Stimulated activated naive CD8-positive, alpha-beta T cell treated with anti-CD3 and anti-CD28 coated beads, Interleukin-15, Interleukin-2, amounts not matched to agents 100 U/mL and 50 U/mL, for 24 hours (primary cell): Measurements from ENCODE around the gene ATXN10.
A peak's percentile ranks its signal among the peaks of the same experiment; 100 is the strongest.

ENCODE experiments used
- ATAC-seq: fragments of 150-1000 bp; cut with Tn5 transposase; one replicate; pipeline ENCODE4 v1.10.0; 2021
- DNase-seq: peaks from one replicate; pipeline ENCODE4 v3.0.0; 2021

The ATXN10 gene

GRCh38 chr22:45859231-45860161 lies 187.9 kb downstream of the ATXN10 start:
- ATAC-seq: no peak
- no peak for DNase-seq

- ATAC-seq (no peak), DNase-seq (no peak)
Measured at GRCh38 chr22:45860201-45860600, 188.6 kb downstream of the ATXN10 start.

- ATAC-seq (no peak), DNase-seq (no peak)
Measured at GRCh38 chr22:45861259-45861658, 189.6 kb downstream of the ATXN10 start.

GRCh38 chr22:45863981-45864751 lies 192.5 kb downstream of the ATXN10 start:
- peak; percentile 87 for DNase-seq
- peak; percentile 60 for ATAC-seq

- ATAC-seq: no peak
Measured at GRCh38 chr22:45864959-45865476, 193.4 kb downstream of the ATXN10 start.

GRCh38 chr22:45865561-45866125 lies 194.0 kb downstream of the ATXN10 start:
- ATAC-seq (no peak), DNase-seq (no peak)

More at GRCh38 chr22:45864959-45865476, 193.4 kb downstream of the ATXN10 start:
- DNase-seq: no peak

- ATAC-seq (no peak), DNase-seq (no peak)
Measured at GRCh38 chr22:45866126-45866645, 194.6 kb downstream of the ATXN10 start.

GRCh38 chr22:45866646-45867117 lies 195.0 kb downstream of the ATXN10 start:
- ATAC-seq (no peak), DNase-seq (no peak)

- ATAC-seq (peak; percentile 17), DNase-seq (no peak)
Measured at GRCh38 chr22:45867118-45867905, 195.7 kb downstream of the ATXN10 start.

- DNase-seq (no peak), ATAC-seq (no peak)
Measured at GRCh38 chr22:45867906-45868555, 196.4 kb downstream of the ATXN10 start.

- ATAC-seq (no peak), DNase-seq (no peak)
Measured at GRCh38 chr22:45868571-45869339, 197.1 kb downstream of the ATXN10 start.

- no peak for ATAC-seq
- DNase-seq: no peak
Measured at GRCh38 chr22:45869340-45869847, 197.8 kb downstream of the ATXN10 start.

- ATAC-seq (no peak), DNase-seq (no peak)
Measured at GRCh38 chr22:45870011-45870410, 198.4 kb downstream of the ATXN10 start.

- ATAC-seq: no peak
- DNase-seq: no peak
Measured at GRCh38 chr22:45871721-45872120, 200.1 kb downstream of the ATXN10 start.

- ATAC-seq (no peak), DNase-seq (no peak)
Measured at GRCh38 chr22:45872659-45873263, 201.1 kb downstream of the ATXN10 start.

GRCh38 chr22:45876136-45877035 lies 204.8 kb downstream of the ATXN10 start:
- DNase-seq: no peak
- no peak for ATAC-seq

- DNase-seq (no peak), ATAC-seq (no peak)
Measured at GRCh38 chr22:45877036-45877380, 205.4 kb downstream of the ATXN10 start.

GRCh38 chr22:45877651-45878050 lies 206.0 kb downstream of the ATXN10 start:
- DNase-seq (no peak), ATAC-seq (no peak)
